ENCODE measurements around the gene TBC1D5.

TBC1D5 gene

DNA sequence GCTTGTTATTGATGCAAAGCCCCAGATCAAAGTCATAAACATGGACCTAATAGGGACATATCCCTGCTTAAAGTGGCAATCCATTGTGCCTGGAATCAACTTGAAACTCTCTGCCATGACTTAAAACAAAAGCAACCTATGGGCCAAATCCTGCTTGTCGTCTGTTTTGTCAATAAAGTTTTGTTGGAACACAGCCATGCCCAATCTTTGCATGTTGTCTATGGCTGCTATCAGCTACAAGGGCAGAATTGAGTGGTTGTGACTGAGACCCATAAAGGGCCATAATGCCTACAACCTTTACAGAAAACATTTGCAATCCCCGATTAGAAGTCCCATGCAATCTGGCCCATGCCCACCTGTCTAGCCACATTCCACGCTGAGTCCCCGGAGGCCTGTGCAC, 622.3 kb downstream of the TBC1D5 start:
- H3K4me3 ChIP-seq (ENCODE audit: low read depth, low read length) = no peak overlapping the region
- H3K9me3 ChIP-seq (ENCODE audit: control insufficient read depth, insufficient read depth, low read length) = no peaks in the 10 kb centered on the region
- no peaks in the 10 kb centered on the region for H3K4me1 ChIP-seq (ENCODE audit: control insufficient read depth, insufficient read depth, low read length)
- no peaks in the 10 kb centered on the region for H3K36me3 ChIP-seq (ENCODE audit: control insufficient read depth, insufficient read depth, low read length)
- no peak overlapping the region for H3K9ac ChIP-seq (ENCODE audit: low read depth, low read length)
- no peak overlapping the region for H3K27ac ChIP-seq (ENCODE audit: low read depth, low read length)
- no peaks in the 10 kb centered on the region for H3K27me3 ChIP-seq (ENCODE audit: control insufficient read depth, insufficient read depth, low read length)

DNA sequence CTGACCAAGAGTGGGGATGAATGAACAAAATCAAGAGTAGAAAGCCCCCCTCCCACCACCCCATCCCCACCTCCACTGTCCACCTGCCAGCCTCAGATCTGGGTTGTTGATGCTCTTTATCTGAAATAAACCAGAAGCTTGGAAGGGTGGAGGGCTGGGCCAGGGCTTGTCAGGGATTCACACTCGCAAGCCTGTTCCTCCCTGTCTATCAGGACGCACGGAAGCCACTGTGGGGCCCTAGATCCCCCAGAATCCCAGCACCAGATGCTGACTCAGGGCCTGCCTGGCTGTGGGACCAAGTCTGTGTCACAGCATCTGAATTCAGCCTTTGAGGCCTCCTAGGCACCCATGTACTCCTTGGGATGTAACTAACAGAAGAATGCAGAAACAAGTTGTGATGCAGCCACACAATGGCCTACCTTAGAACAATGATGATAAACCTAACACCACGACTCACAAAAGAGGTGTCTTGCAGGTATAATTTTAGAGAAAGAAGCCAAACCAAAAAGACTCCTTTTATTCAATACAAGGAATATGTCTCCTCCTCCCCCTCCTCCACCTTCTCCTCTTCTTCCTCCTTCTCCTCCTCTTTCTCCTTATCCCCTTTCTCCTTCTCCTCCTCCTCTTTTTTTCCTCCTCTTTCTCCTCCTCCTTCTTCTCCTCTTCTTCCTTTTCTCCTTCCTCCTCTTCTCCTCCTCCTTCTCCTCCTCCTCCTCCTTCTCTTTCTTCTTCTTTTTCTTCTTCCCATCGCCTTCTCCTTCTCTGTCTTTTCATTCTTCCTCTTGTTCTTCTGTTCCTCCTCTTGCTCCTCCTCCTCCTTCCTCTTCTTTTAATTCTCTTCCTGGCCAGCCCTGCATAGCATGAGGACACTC, 623.0 kb downstream of the TBC1D5 start:
- Histone ChIP-seq H3K9ac (ENCODE audit: low read depth, low read length) (no peak overlapping the region), H3K27ac (ENCODE audit: low read depth, low read length) (no peak overlapping the region), H3K27me3 (ENCODE audit: control insufficient read depth, insufficient read depth, low read length) (no peaks in the 10 kb centered on the region), H3K4me3 (ENCODE audit: low read depth, low read length) (no peak overlapping the region), H3K4me1 (ENCODE audit: control insufficient read depth, insufficient read depth, low read length) (no peaks in the 10 kb centered on the region), H3K9me3 (ENCODE audit: control insufficient read depth, insufficient read depth, low read length) (no peaks in the 10 kb centered on the region), H3K36me3 (ENCODE audit: control insufficient read depth, insufficient read depth, low read length) (no peaks in the 10 kb centered on the region)

- no peaks in the 10 kb centered on the region for H3K4me1 ChIP-seq (ENCODE audit: control insufficient read depth, insufficient read depth, low read length)
- no peak overlapping the region for H3K4me3 ChIP-seq (ENCODE audit: low read depth, low read length)
- H3K27ac ChIP-seq (ENCODE audit: low read depth, low read length) = no peak overlapping the region
- no peaks in the 10 kb centered on the region for H3K27me3 ChIP-seq (ENCODE audit: control insufficient read depth, insufficient read depth, low read length)
- no peak overlapping the region for H3K9ac ChIP-seq (ENCODE audit: low read depth, low read length)
- no peaks in the 10 kb centered on the region for H3K9me3 ChIP-seq (ENCODE audit: control insufficient read depth, insufficient read depth, low read length)
- no peaks in the 10 kb centered on the region for H3K36me3 ChIP-seq (ENCODE audit: control insufficient read depth, insufficient read depth, low read length)
These were observed 623.7 kb downstream of the TBC1D5 start for GRCh38 chr3:17118771-17119170.

- Histone ChIP-seq H3K27ac (ENCODE audit: low read depth, low read length) (no peak overlapping the region), H3K9me3 (ENCODE audit: control insufficient read depth, insufficient read depth, low read length) (no peaks in the 10 kb centered on the region), H3K4me1 (ENCODE audit: control insufficient read depth, insufficient read depth, low read length) (no peaks in the 10 kb centered on the region), H3K36me3 (ENCODE audit: control insufficient read depth, insufficient read depth, low read length) (no peaks in the 10 kb centered on the region), H3K27me3 (ENCODE audit: control insufficient read depth, insufficient read depth, low read length) (no peaks in the 10 kb centered on the region), H3K4me3 (ENCODE audit: low read depth, low read length) (no peak overlapping the region), H3K9ac (ENCODE audit: low read depth, low read length) (no peak overlapping the region)
These were observed 626.3 kb downstream of the TBC1D5 start for GRCh38 chr3:17116007-17116600.

DNA sequence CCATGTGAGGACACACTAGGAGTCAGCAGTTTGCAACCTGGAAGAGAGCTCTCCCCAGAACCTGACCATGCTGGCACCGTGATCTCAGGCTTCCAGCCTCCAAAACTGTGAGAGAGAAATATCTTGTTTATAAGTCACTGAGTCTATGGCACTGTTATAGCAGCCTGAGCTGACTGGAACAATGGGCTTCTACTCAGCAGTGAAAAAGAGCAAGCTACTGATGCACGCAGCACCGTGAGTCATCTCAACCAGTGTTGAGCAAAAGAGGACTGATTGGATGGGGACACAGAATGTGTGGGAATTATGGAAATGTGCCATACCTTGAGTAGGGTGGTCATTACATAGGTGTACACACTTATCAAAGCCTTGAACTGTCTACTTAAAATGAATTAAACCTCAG, 627.2 kb downstream of the TBC1D5 start:
- no peaks in the 10 kb centered on the region for H3K4me1 ChIP-seq (ENCODE audit: control insufficient read depth, insufficient read depth, low read length)
- H3K27me3 ChIP-seq (ENCODE audit: control insufficient read depth, insufficient read depth, low read length) = no peaks in the 10 kb centered on the region
- no peak overlapping the region for H3K27ac ChIP-seq (ENCODE audit: low read depth, low read length)
- H3K9me3 ChIP-seq (ENCODE audit: control insufficient read depth, insufficient read depth, low read length) = no peaks in the 10 kb centered on the region
- no peak overlapping the region for H3K4me3 ChIP-seq (ENCODE audit: low read depth, low read length)
- H3K36me3 ChIP-seq (ENCODE audit: control insufficient read depth, insufficient read depth, low read length) = no peaks in the 10 kb centered on the region
- H3K9ac ChIP-seq (ENCODE audit: low read depth, low read length) = no peak overlapping the region

DNA sequence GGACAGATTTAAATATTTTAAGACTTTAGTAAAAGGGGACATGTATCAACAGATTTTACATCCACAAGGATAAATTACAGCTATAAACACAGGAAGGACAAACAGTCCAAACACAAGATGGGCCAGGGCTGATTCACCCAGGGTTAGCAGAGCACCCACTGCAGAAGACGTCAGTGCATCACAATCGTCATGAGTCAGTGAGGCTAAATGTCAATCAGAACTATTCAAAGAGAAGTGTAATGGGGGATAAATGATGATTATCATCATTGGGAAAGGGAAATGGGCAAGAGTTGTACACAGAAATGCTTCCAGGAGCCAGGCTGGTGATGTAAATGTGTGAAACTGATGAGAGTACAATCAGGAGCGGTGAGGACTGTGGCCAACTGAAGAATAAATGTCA, 630.8 kb downstream of the TBC1D5 start:
- no peak overlapping the region for H3K27ac ChIP-seq (ENCODE audit: low read depth, low read length)
- H3K9me3 ChIP-seq (ENCODE audit: control insufficient read depth, insufficient read depth, low read length) = no peaks in the 10 kb centered on the region

DNA sequence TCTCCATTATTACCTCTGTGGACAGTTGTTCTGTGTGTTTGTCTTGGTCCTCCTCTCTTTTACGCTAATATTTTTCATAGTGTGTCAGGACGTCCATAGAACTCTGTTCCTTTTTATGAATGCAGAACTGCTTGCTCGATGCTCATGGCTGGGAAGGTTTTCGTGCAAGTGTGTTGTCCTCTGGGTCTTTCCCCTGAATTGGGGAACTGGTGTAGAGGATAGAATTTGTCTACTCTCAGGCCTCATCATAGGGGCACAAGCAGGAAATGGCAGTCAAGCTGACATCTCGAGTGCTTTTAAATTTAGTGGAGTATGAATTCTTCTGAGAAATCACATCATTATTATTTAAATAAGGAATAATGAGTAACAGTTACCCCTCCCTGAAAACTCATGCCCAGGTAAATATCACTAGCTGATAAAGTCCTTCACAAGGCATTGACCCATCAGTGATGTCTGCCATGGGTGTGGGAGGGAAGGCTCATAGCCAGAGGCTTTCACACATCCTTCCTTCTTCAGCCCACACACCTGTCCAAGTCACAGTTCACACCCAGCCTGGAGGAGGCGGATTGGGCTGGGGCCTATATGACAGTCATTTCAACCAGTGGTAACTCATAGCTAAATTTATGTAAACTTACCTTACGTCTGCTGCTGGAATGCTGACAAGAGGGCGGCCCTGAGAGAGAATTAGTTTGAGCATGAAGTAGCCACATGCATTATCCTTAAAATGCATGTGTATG, 631.6 kb downstream of the TBC1D5 start:
- H3K27ac ChIP-seq (ENCODE audit: low read depth, low read length) = no peak overlapping the region
- no peaks in the 10 kb centered on the region for H3K36me3 ChIP-seq (ENCODE audit: control insufficient read depth, insufficient read depth, low read length)
- H3K27me3 ChIP-seq (ENCODE audit: control insufficient read depth, insufficient read depth, low read length) = no peaks in the 10 kb centered on the region
- no peak overlapping the region for H3K4me3 ChIP-seq (ENCODE audit: low read depth, low read length)
- no peaks in the 10 kb centered on the region for H3K9me3 ChIP-seq (ENCODE audit: control insufficient read depth, insufficient read depth, low read length)
- H3K4me1 ChIP-seq (ENCODE audit: control insufficient read depth, insufficient read depth, low read length) = no peaks in the 10 kb centered on the region
- H3K9ac ChIP-seq (ENCODE audit: low read depth, low read length) = no peak overlapping the region

More for the DNA sequence above, 630.8 kb downstream of the TBC1D5 start:
- Histone ChIP-seq H3K36me3 (ENCODE audit: control insufficient read depth, insufficient read depth, low read length) (no peaks in the 10 kb centered on the region), H3K4me3 (ENCODE audit: low read depth, low read length) (no peak overlapping the region), H3K4me1 (ENCODE audit: control insufficient read depth, insufficient read depth, low read length) (no peaks in the 10 kb centered on the region), H3K27me3 (ENCODE audit: control insufficient read depth, insufficient read depth, low read length) (no peaks in the 10 kb centered on the region), H3K9ac (ENCODE audit: low read depth, low read length) (no peak overlapping the region)
